PC-9 (cell line): Measurements from ENCODE around the gene LCE3D. TPM values are rescaled to one million over a fixed set of nuclear protein-coding genes. Genes with fewer than 3 reads are reported as not detected.

Experiments
- BruUV-seq: library from RNA; stranded (reverse); fragments of 400-500 nt; replicated peaks from 2 replicates; lab custom pipeline; 2021; lab: Mats Ljungman, UMichigan
- CTCF ChIA-PET: fragments of 300-600 bp; sonication (Branson Sonifier 250); formaldehyde crosslinking; loops from one replicate; lab custom pipeline; 2022; ENCODE audit warnings: antibody characterized with exemption; lab: Charles Lee
- POLR2A ChIA-PET: fragments of 300-600 bp; sonication (Branson Sonifier 250); formaldehyde crosslinking; loops from one replicate; lab custom pipeline; 2022; ENCODE audit warnings: antibody characterized with exemption; ENCODE audit not compliant: unreplicated experiment; lab: Charles Lee
- DNase-seq, 2 experiments: peaks; one replicate each; pipeline versions ENCODE4 v3.0.0 to v3.0.0-alpha.2; 2015 to 2022; ENCODE audit warnings: mixed read lengths in 1 of 2
- H2AFZ ChIP-seq: fragments of 200-600 bp; sonication (generic); 2 replicates; pipeline ENCODE4 v1.8.1; 2017; ENCODE audit warnings: antibody characterized with exemption
- H3F3A ChIP-seq: fragments of 200-600 bp; sonication (generic); 2 replicates; pipeline ENCODE4 v1.8.1; 2017; ENCODE audit warnings: antibody characterized with exemption, mild to moderate bottlenecking, low read depth; ENCODE audit not compliant: insufficient read depth
- H3K27ac ChIP-seq: fragments of 200-600 bp; sonication (generic); 2 replicates; pipeline ENCODE4 v1.6.1; 2016; ENCODE audit warnings: mixed run types
- H3K27me3 ChIP-seq: fragments of 200-600 bp; sonication (generic); 2 replicates; pipeline ENCODE4 v1.6.1; 2016; ENCODE audit warnings: low read depth, mixed run types; ENCODE audit not compliant: insufficient read depth
- H3K36me3 ChIP-seq: fragments of 200-600 bp; sonication (generic); 2 replicates; pipeline ENCODE4 v1.6.1; 2016; ENCODE audit warnings: low read depth, mixed run types
- H3K4me1 ChIP-seq: fragments of 200-600 bp; sonication (generic); replicated peaks from 2 replicates; pipeline ENCODE4 v1.6.1; 2016; ENCODE audit warnings: mixed run types; ENCODE audit not compliant: insufficient read depth
- H3K4me2 ChIP-seq: fragments of 200-600 bp; sonication (generic); 2 replicates; pipeline ENCODE4 v1.6.1; 2017; ENCODE audit warnings: mixed run types
- H3K4me3 ChIP-seq: fragments of 200-600 bp; sonication (generic); 2 replicates; pipeline ENCODE4 v1.6.1; 2016; ENCODE audit warnings: mixed run types
- H3K79me2 ChIP-seq: fragments of 200-600 bp; sonication (generic); 2 replicates; pipeline ENCODE4 v1.6.1; 2017; ENCODE audit warnings: low read depth, mixed run types
- H3K9me2 ChIP-seq: fragments of 200-600 bp; sonication (generic); 2 replicates; pipeline ENCODE4 v1.8.1; 2017; ENCODE audit warnings: mild to moderate bottlenecking; ENCODE audit not compliant: insufficient read depth
- H3K9me3 ChIP-seq: fragments of 200-600 bp; sonication (generic); 2 replicates; pipeline ENCODE4 v1.8.1; 2016; ENCODE audit warnings: low read depth; ENCODE audit not compliant: insufficient read depth
- H4K20me1 ChIP-seq: fragments of 200-600 bp; sonication (generic); 2 replicates; pipeline ENCODE4 v1.8.1; 2017; ENCODE audit not compliant: insufficient read depth
- CTCF ChIP-seq: fragments of 200-600 bp; sonication (generic); conservative IDR thresholded peaks from 2 replicates; pipeline ENCODE4 v1.6.1; 2017; ENCODE audit warnings: mixed run types, antibody characterized with exemption, mild to moderate bottlenecking, moderate library complexity
- EZH2 ChIP-seq: fragments of 200-600 bp; sonication (generic); IDR thresholded peaks from 2 replicates; pipeline ENCODE4 v1.8.0; 2017; ENCODE audit warnings: antibody characterized with exemption, low read depth
- intact Hi-C: fragments of 100-400 bp; cut with micrococcal nuclease; formaldehyde crosslinking; loops from one replicate; pipeline ENCODE4 v1.10.0; 2022; ENCODE audit not compliant: unreplicated experiment
- total RNA-seq: library from RNA; stranded (reverse); gene quantifications from 2 replicates; pipeline ENCODE4 v1.2.3, GENCODE V29; 2021

The LCE3D gene
- total RNA-seq, 1 experiment from 2014 or later, result not detected

DNA sequence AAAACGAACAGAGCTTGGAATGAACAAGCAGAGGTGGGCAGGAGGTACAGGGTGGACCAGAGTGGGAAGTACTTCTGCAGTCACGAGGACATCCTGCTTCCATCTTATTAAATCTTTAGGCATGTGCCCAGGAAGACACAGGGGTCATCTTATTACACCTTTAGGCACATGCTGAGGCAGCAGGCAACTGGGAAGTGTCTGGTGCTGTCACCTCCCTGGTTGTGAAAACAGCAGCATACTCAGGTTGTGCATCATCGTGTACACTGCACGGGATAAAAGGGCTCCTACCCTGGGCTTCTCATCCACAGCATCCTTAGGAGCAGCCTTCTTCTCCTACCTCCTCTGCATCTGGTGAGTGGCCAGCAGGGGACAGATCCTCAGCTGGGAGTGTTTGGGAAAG, 19.6 kb upstream of the LCE3D start, which contains the start of gene LCE3C:
LCE3C (plus strand) TSS at position 301 of the 400 bp plus-strand sequence. CDS start 498 bp downstream, outside the sequence.
- no TSS peak for BruUV-seq
- no peaks in the 10 kb centered on the region for H3K79me2 ChIP-seq
- TF ChIP-seq EZH2 (no peak), CTCF (no peak)
- no peak within 1 kb of the TSS for H3K4me3 ChIP-seq
- H3K27ac ChIP-seq, result no peak within 1 kb of the TSS
- H3F3A ChIP-seq, result no peaks in the 10 kb centered on the region
- no peak within 1 kb of the TSS for H2AFZ ChIP-seq
- ChIA-PET CTCF (no interaction called here), POLR2A (no interaction called here)
- no peaks in the 10 kb centered on the region for H3K4me1 ChIP-seq
- H3K27me3 ChIP-seq, result peaks cover 21% of the 10 kb centered on the region; the same call in 1 of the 2 replicates
- H3K4me2 ChIP-seq, result no peak within 1 kb of the TSS
- no peaks in the 10 kb centered on the region for H3K36me3 ChIP-seq
- no peak for DNase-seq
- H4K20me1 ChIP-seq, result no peaks in the 10 kb centered on the region
- H3K9me2 ChIP-seq, result 0 out of 2 replicates have a peak, but pooled peaks cover 2% of the 10 kb centered on the region
- H3K9me3 ChIP-seq, result no peaks in the 10 kb centered on the region
- intact Hi-C loops, result no loop called here

DNA sequence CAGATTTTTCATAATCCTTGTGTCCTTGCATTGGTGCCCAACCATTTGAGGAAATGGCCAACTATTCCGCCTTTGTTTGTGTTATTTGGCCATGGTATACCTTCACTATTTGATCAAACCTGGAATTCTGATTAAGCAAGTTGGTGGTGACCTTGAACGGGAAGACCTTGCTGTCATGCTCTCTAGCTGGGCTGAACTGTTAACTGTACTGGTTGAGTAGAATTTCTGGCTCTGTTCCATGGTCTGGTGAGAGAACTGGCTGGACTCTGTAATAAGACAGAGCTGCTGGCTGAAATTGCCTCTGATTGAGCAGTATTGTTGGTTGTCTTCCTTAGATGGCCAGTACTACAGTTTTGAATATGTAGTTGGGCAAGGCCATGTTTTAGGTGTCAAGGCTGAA, 16.7 kb upstream of the LCE3D start:
- Histone ChIP-seq H3K79me2 (no peaks in the 10 kb centered on the region), H3K27ac (no peak overlapping the region), H3K9me2 (0 out of 2 replicates have a peak, but pooled peaks cover 2% of the 10 kb centered on the region), H3K9me3 (no peaks in the 10 kb centered on the region), H3K36me3 (no peaks in the 10 kb centered on the region), H3K4me1 (no peaks in the 10 kb centered on the region), H2AFZ (no peak overlapping the region), H3K27me3 (peaks cover 6% of the 10 kb centered on the region; the same call in 1 of the 2 replicates), H4K20me1 (no peaks in the 10 kb centered on the region), H3K4me3 (no peak overlapping the region), H3K4me2 (no peak overlapping the region), H3F3A (no peaks in the 10 kb centered on the region)
- intact Hi-C loops, result no loop called here
- TF ChIP-seq CTCF (no peak), EZH2 (no peak)
- no peak for DNase-seq
- BruUV-seq, result no TSS peak
- POLR2A ChIA-PET, result no interaction called here
- CTCF ChIA-PET, result no interaction called here

- Histone ChIP-seq H3K27me3 (peaks cover 9% of the 10 kb centered on the region; the same call in 1 of the 2 replicates), H2AFZ (no peak overlapping the region), H3K27ac (no peak overlapping the region), H4K20me1 (no peaks in the 10 kb centered on the region), H3K9me2 (no peaks in the 10 kb centered on the region), H3K4me2 (no peak overlapping the region), H3K36me3 (no peaks in the 10 kb centered on the region), H3K79me2 (no peaks in the 10 kb centered on the region), H3F3A (no peaks in the 10 kb centered on the region), H3K9me3 (no peaks in the 10 kb centered on the region), H3K4me1 (no peaks in the 10 kb centered on the region), H3K4me3 (no peak overlapping the region)
- ChIA-PET CTCF (no interaction called here), POLR2A (no interaction called here)
- BruUV-seq, result no TSS peak
- no peak for DNase-seq
- TF ChIP-seq CTCF (peak; percentile 59), EZH2 (no peak)
- intact Hi-C loops, result no loop called here
These were observed 5.3 kb upstream of the LCE3D start for GRCh38 chr1:152585586-152585985.
